Measurements from ENCODE around the gene MAP1LC3C.

The MAP1LC3C gene

GRCh38 chr1:241979926-241980325, 19.0 kb downstream of the MAP1LC3C start:
- TF ChIP-seq EP300 (IDR thresholded peaks at IDR 0.05; ENCODE audit: borderline replicate concordance) (no peak), TAF1 (IDR thresholded peaks at IDR 0.05; ENCODE audit: low read depth) (no peak)

GRCh38 chr1:241979071-241979470, 19.8 kb downstream of the MAP1LC3C start:
- TF ChIP-seq FOXM1 (IDR thresholded peaks at IDR 0.05; ENCODE audit: borderline replicate concordance, low read depth) (no peak), TAF1 (IDR thresholded peaks at IDR 0.05; ENCODE audit: low read depth) (no peak), REST (IDR thresholded peaks at IDR 0.05; ENCODE audit: low read depth) (no peak), MAX (IDR thresholded peaks at IDR 0.05) (no peak), CREB1 (IDR thresholded peaks at IDR 0.05; ENCODE audit: low read depth) (no peak), YY1 (IDR thresholded peaks at IDR 0.05; ENCODE audit: low read depth) (no peak), EP300 (IDR thresholded peaks at IDR 0.05; ENCODE audit: borderline replicate concordance) (no peak), NFIC (IDR thresholded peaks at IDR 0.05) (no peak), TEAD4 (IDR thresholded peaks at IDR 0.05) (no peak), USF1 (IDR thresholded peaks at IDR 0.05) (no peak), TCF12 (IDR thresholded peaks at IDR 0.05; ENCODE audit: low read depth) (no peak), EGR1 (IDR thresholded peaks at IDR 0.05) (no peak), CEBPB (IDR thresholded peaks at IDR 0.05) (no peak), ZBTB7A (IDR thresholded peaks at IDR 0.05; ENCODE audit: low read depth) (no peak), RAD21 (IDR thresholded peaks at IDR 0.05; ENCODE audit: low read depth) (no peak)

- TF ChIP-seq FOXM1 (IDR thresholded peaks at IDR 0.05; ENCODE audit: borderline replicate concordance, low read depth) (no peak), MAX (IDR thresholded peaks at IDR 0.05) (no peak), YY1 (IDR thresholded peaks at IDR 0.05; ENCODE audit: low read depth) (no peak), TEAD4 (IDR thresholded peaks at IDR 0.05) (no peak), ZBTB7A (IDR thresholded peaks at IDR 0.05; ENCODE audit: low read depth) (no peak), USF1 (IDR thresholded peaks at IDR 0.05) (no peak), REST (IDR thresholded peaks at IDR 0.05; ENCODE audit: low read depth) (no peak), RAD21 (IDR thresholded peaks at IDR 0.05; ENCODE audit: low read depth) (no peak), EP300 (IDR thresholded peaks at IDR 0.05; ENCODE audit: borderline replicate concordance) (no peak), TCF12 (IDR thresholded peaks at IDR 0.05; ENCODE audit: low read depth) (no peak), CEBPB (IDR thresholded peaks at IDR 0.05) (no peak), TAF1 (IDR thresholded peaks at IDR 0.05; ENCODE audit: low read depth) (no peak), EGR1 (IDR thresholded peaks at IDR 0.05) (no peak), CREB1 (IDR thresholded peaks at IDR 0.05; ENCODE audit: low read depth) (no peak)
These were observed 22.7 kb downstream of the MAP1LC3C start for GRCh38 chr1:241976229-241976628.

- no peak for TF ChIP-seq YY1 (IDR thresholded peaks at IDR 0.05; ENCODE audit: low read depth)
- no peak for TF ChIP-seq ZBTB7A (IDR thresholded peaks at IDR 0.05; ENCODE audit: low read depth)
- TF ChIP-seq CREB1 (IDR thresholded peaks at IDR 0.05; ENCODE audit: low read depth), result no peak
- no peak for TF ChIP-seq CEBPB (IDR thresholded peaks at IDR 0.05)
- no peak for TF ChIP-seq TEAD4 (IDR thresholded peaks at IDR 0.05)
- no peak for TF ChIP-seq FOXM1 (IDR thresholded peaks at IDR 0.05; ENCODE audit: borderline replicate concordance, low read depth)
- TF ChIP-seq NFIC (IDR thresholded peaks at IDR 0.05), result no peak
- no peak for TF ChIP-seq TAF1 (IDR thresholded peaks at IDR 0.05; ENCODE audit: low read depth)
- TF ChIP-seq REST (IDR thresholded peaks at IDR 0.05; ENCODE audit: low read depth), result no peak
- TF ChIP-seq MAX (IDR thresholded peaks at IDR 0.05), result no peak
These were observed 26.1 kb downstream of the MAP1LC3C start for GRCh38 chr1:241972703-241973369.
